ENCODE data around the gene AP4M1.

Gene AP4M1

GRCh38 chr7:100101016-100101862 is at the start of gene AP4M1, which contains the start of gene MCM7:
Gene AP4M1 (plus strand): TSS chr7:100101643. CDS start chr7:100101715, 72 bp downstream.
Gene MCM7 (minus strand): TSS chr7:100101397. CDS start chr7:100101294, 103 bp downstream.
- peak; percentile 99 for DNase-seq

GRCh38 chr7:100053215-100053614 is 48.2 kb upstream of the AP4M1 start:
- peak; percentile 14 for DNase-seq

DNA sequence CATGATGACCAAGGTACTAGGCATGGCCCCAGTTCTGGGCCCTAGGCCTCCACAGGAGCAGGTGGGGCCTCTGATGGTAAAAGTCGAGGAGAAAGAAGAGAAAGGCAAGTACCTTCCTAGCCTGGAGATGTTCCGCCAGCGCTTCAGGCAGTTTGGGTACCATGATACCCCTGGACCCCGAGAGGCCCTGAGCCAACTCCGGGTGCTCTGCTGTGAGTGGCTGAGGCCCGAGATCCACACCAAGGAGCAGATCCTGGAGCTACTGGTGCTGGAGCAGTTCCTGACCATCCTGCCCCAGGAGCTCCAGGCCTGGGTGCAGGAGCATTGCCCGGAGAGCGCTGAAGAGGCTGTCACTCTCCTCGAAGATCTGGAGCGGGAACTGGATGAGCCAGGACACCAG is 44.4 kb upstream of the AP4M1 start:
- no peak for DNase-seq

DNA sequence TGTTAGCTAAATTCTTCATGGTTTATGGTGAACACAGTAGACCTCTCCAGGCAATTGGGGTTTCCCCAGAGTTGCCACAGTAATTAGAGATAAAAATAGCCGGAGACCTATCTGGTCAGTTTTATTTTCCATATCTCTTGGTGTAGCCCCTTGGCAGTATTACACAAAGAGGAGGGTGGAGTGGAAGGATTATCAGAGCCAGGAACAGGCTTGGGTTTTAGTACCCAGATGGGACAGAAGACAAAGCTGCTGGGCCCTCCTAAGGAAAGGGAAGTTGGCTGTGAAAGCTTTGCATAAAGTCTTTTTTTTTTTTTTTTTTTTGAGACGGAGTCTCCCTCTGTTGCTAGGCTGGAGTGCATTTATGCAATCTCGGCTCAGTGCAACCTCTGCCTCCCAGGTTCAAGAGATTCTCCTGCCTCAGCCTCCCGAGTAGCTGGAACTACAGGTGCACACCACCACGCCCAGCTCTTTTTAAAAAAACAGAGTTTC is 42.1 kb upstream of the AP4M1 start:
- no peak for DNase-seq

GRCh38 chr7:100061518-100062193 is 39.8 kb upstream of the AP4M1 start:
- no peak for DNase-seq

DNA sequence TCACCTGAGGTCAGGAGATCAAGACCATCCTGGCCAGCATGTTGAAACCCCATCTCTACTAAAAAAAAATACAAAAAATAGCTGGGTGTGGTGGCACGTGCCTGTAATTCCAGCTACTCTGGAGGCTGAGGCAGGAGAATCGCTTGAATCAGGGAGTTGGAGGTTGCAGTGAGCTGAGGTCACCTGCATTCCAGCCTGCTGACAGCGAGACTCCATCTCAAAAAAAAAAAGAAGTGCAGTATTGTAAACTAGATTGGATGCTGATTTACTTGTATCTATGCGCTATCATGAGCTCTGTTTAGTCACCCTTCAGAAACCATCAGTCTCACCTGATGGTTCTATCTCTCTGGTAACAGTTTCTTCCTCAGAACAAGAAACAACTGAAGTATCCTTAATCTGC is 38.1 kb upstream of the AP4M1 start:
- no peak for DNase-seq

DNA sequence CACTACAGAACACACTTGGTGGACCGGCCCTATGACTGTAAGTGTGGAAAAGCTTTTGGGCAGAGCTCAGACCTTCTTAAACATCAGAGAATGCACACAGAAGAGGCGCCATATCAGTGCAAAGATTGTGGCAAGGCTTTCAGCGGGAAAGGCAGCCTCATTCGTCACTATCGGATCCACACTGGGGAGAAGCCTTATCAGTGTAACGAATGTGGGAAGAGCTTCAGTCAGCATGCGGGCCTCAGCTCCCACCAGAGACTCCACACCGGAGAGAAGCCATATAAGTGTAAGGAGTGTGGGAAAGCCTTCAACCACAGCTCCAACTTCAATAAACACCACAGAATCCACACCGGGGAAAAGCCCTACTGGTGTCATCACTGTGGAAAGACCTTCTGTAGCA is 37.3 kb upstream of the AP4M1 start:
- DNase-seq = no peak

- DNase-seq = no peak
Observed at GRCh38 chr7:100065452-100066186, 35.8 kb upstream of the AP4M1 start.

DNA sequence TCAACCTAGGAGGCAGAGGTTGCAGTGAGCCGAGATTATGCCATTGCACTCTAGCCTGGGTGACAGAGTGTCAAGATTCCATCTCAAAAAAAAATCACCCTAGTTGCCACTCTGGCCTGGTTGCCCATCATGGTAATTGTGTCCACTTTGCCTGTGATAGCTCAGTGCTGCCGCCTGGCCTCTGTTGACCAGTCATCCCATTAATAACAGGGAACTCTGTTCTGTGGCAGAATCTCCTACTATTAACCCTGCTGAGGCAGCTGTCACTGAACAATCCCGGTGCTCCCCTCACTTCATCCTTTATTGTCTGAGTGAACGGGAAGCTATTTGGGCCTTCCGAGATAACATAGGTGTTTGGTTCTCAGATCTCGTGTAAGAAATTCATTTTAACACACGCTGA is 34.5 kb upstream of the AP4M1 start:
- DNase-seq = no peak

- DNase-seq = no peak
Observed at GRCh38 chr7:100069991-100070390, 31.5 kb upstream of the AP4M1 start.

- DNase-seq = no peak
Observed at GRCh38 chr7:100071018-100071723, 30.3 kb upstream of the AP4M1 start.

- DNase-seq = no peak
Observed at GRCh38 chr7:100072462-100072861, 29.0 kb upstream of the AP4M1 start.

GRCh38 chr7:100074841-100075240 is 26.6 kb upstream of the AP4M1 start:
- DNase-seq = no peak

DNA sequence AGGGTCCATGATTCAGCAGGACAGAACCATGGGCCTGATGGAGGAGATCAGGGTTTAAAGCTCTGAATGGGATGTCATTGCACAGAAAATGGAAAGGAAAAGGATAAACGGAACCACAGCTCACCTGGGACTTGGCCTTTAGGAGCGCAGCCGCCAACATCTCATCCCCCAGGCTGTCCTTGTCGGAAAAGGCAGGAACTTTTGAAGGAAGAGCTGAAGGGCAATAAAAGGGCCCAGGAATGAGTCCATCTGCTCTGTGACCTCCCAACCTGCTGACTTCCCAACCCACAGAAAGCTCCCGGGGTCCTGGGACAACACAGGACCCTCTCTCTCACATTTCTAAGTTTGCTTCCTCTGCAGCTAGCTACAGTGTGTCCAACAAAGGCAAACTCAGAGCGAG is 26.0 kb upstream of the AP4M1 start:
- no peak for DNase-seq

GRCh38 chr7:100077205-100077604 is 24.2 kb upstream of the AP4M1 start:
- DNase-seq = no peak

GRCh38 chr7:100079024-100079560 is 22.4 kb upstream of the AP4M1 start:
- DNase-seq = no peak

DNA sequence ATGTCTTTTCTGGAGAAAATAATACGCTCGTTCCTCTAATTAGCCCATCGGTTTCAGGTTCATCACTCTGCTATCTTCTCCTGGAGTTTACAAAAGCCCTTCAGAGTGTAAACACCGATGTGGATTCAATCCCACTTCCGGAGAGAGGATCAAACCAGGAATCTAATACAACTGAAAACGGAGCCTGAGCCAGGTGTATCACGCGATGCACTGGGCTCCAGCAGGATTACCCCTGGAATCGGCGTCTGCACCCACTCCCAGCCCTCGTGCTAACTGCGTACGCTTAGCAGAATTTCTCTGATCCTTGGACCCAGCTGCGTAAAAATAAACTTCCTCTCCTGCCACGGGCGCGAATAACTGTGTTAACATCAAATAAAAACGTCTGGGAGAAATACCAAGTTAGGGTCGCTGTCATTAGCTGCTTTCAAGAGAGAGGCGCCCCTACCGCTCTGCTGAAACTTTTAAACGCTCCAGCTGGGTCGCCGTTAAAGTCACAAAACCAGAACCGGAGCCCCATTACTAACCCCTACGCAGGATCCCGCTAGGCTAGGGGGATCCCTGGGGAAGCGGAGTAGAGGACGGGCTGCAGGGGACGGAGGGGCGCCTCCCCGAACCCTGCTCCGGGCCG is 20.4 kb upstream of the AP4M1 start:
- no peak for DNase-seq

DNA sequence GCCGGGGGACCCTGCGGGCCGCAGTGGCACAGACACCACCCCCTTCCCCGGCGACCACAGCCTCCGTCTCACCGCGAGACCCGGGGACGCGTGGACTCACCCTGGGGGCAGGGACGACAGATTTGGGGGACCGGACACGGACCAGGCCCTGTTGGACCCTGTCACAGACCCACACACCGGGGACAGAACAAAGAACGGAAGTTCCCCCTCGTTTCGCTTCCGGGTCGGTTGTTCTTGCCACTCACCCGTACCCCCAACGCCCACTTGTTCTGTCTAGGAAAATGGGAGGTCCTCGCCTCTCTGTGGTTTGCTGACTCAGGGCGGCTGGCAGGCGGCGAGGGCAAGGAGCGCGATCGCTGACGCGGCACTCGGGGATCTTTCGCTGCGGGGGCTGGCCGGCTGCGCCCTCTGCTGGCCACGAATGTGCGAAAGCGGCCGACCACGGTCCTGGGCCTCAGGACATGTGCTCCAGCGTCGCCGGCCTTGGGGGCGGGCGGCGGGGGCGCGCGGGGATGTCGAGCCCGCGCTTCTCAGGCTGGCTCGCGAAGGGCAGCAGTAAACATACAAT is 19.8 kb upstream of the AP4M1 start, which contains the start of gene ZNF3:
ZNF3 (minus strand) TSS at position 189 of the 568 bp plus-strand sequence. CDS start 4,366 bp downstream, outside the sequence.
- DNase-seq = peak; percentile 98

DNA sequence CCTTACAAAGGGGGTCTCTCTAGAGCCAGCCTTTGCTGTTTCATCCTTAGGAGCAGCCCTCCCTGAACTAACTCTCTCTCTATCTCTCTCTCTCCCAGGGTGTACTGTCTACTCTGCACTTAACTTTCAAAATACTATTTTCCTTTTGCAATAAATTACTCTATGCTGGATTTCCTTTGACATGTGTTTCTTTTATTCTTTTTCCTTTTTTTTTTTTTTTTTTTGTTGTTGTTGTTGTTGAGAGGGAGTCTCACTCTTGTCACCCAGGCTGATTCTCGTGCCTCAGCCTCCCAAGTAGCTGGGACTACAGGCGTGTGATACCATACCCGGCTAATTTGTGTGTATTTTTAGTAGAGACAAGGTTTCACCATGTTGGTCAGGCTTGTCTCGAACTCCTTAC is 18.5 kb upstream of the AP4M1 start:
- DNase-seq = no peak

DNA sequence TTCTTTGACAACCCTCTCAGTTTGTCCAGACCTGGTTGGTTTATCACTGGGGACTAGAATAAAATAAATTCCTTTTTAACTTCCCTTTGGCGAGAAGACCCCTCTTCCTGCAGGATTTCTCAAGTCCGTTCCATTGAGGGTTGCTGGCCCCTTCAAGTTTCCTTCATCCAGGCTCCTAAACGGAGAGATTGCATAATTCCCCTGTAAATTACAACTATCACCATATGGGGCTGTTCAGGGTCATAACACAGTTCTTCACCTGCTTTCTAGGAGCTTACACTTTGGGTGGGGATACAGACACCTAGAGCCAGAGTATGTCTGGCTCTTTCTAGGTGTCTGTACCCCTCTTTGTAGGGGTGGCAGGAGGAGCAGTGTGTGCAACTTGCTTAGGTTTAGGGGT is 15.9 kb upstream of the AP4M1 start:
- no peak for DNase-seq

DNA sequence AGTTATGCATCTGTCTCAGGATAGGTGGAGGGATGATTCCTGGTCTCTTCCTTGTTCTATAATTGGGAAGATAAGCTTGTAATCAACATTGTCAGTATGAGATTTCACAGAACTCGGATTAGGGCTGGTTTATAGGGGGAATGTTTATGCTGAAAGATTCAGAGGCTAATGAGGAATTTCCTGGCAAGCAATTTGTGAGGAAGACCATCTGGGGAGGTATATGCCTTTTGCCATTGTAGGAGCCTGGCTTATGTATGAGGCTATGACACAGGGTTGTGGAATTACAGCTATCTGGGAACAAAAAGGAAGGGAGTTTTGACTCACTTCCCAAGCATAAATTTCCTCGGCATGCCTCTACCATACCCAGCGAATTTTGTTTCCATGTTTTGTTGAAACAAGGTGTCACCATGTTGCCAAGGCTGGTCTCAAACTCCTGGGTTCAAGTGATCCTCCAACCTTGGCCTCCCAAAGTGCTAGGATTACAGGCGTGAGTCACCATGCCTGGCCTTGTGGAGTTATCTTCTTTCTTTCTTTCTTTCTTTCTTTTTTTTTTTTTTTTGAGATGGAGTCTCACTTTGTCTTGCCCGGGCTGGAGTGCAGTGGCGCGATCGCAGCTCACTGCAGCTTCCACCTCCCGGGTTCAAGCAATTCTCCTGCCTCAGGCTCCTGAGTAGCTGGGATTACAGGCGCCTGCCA is 14.2 kb upstream of the AP4M1 start:
- no peak for DNase-seq
